GM23338 (cell line): ENCODE data around the gene TP53I3.

Experiments used
- CREB1 ChIP-seq: fragments of 250-450 bp; sonication (Bioruptor Pico); IDR thresholded peaks from 2 replicates; pipeline ENCODE4 v1.5.0; 2020; ENCODE audit warnings: low read depth, mild to moderate bottlenecking, moderate library complexity
- CTCF ChIP-seq, 2 experiments: fragments of 200-600 bp in 1 of 2; sonication (generic) in 1 of 2; conservative IDR thresholded peaks; 2 replicates each; pipeline versions ENCODE4 v1.5.1 to v1.6.1; 2016 to 2017; ENCODE audit warnings: antibody characterized with exemption in 2 of 2, low read depth in 2 of 2, mild to moderate bottlenecking in 2 of 2, moderate library complexity in 1 of 2
- ETS1 ChIP-seq: IDR thresholded peaks from 2 replicates; pipeline ENCODE4 v1.6.1; 2016; ENCODE audit warnings: antibody characterized with exemption
- EZH2 ChIP-seq: fragments of 200-600 bp; sonication (generic); IDR thresholded peaks from one replicate; pipeline ENCODE4 v1.8.0; 2017; ENCODE audit warnings: antibody characterized with exemption, mild to moderate bottlenecking, low read depth; ENCODE audit not compliant: unreplicated experiment
- EZH2phosphoT487 ChIP-seq: fragments of 200-600 bp; sonication (generic); IDR thresholded peaks from one replicate; pipeline ENCODE4 v1.8.1; 2018; ENCODE audit warnings: antibody characterized with exemption; ENCODE audit not compliant: unreplicated experiment
- JUNB ChIP-seq: IDR thresholded peaks from one replicate; pipeline ENCODE4 v1.6.1; 2016; ENCODE audit warnings: antibody characterized with exemption; ENCODE audit not compliant: unreplicated experiment
- NANOG ChIP-seq: IDR thresholded peaks from 2 replicates; pipeline ENCODE4 v1.6.1; 2016; ENCODE audit warnings: antibody characterized with exemption, borderline replicate concordance
- POLR2AphosphoS5 ChIP-seq: IDR thresholded peaks from 2 replicates; pipeline ENCODE4 v1.6.1; 2016; ENCODE audit warnings: antibody characterized with exemption, low read depth
- REST ChIP-seq: IDR thresholded peaks from one replicate; pipeline ENCODE4 v1.6.1; 2018; ENCODE audit warnings: antibody characterized with exemption; ENCODE audit not compliant: unreplicated experiment
- STAT1 ChIP-seq: IDR thresholded peaks from one replicate; pipeline ENCODE4 v1.6.1; 2016; ENCODE audit warnings: antibody characterized with exemption; ENCODE audit not compliant: unreplicated experiment
- ZNF114 ChIP-seq: fragments of 250-450 bp; sonication (Bioruptor Pico); IDR thresholded peaks from 2 replicates; pipeline ENCODE4 v1.5.0; 2020; ENCODE audit warnings: mild to moderate bottlenecking, moderate library complexity
- ZNF331 ChIP-seq: fragments of 250-450 bp; sonication (Bioruptor Pico); IDR thresholded peaks from 2 replicates; pipeline ENCODE4 v1.5.0; 2020; ENCODE audit warnings: low read depth, mild to moderate bottlenecking, moderate library complexity
- ZNF462 ChIP-seq: fragments of 250-450 bp; sonication (Bioruptor Pico); IDR thresholded peaks from 2 replicates; pipeline ENCODE4 v1.5.0; 2020; ENCODE audit warnings: mild to moderate bottlenecking, moderate library complexity

GRCh38 chr2:24088821-24089359, 4.3 kb upstream of the TP53I3 start:
- TF ChIP-seq ZNF331 (CRISPR knock-in tag) (no peak), CTCF (conservative IDR thresholded peaks at IDR 0.05; ENCODE audit: low read depth in 2 of 2) (no peak), REST (no peak), POLR2AphosphoS5 (no peak), EZH2phosphoT487 (no peak), ETS1 (no peak), JUNB (no peak), EZH2 (no peak), ZNF462 (no peak), ZNF114 (CRISPR knock-in tag) (no peak), CREB1 (CRISPR knock-in tag) (no peak), NANOG (no peak), STAT1 (no peak)
